Sigmoid colon (tissue), 4 donors: ENCODE results near the gene SARS2.

Experiments
- EP300 ChIP-seq, 4 donors: sonication (generic); formaldehyde crosslinking; IDR thresholded peaks; one replicate each; pipeline ENCODE4 v1.6.1; 2017; ENCODE audit warnings: antibody characterized with exemption in 4 of 4
- TF ChIP-seq, protein P1 (sequence below), 4 experiments: fragments of 450-650 bp in 3 of 4; fragments of 200-600 bp in 1 of 4; IDR thresholded peaks; one replicate each; pipeline ENCODE4 v1.5.1; 2016 to 2019; ENCODE audit warnings: antibody characterized with exemption in 4 of 4, mild to moderate bottlenecking in 3 of 4, moderate library complexity in 2 of 4

DNA sequence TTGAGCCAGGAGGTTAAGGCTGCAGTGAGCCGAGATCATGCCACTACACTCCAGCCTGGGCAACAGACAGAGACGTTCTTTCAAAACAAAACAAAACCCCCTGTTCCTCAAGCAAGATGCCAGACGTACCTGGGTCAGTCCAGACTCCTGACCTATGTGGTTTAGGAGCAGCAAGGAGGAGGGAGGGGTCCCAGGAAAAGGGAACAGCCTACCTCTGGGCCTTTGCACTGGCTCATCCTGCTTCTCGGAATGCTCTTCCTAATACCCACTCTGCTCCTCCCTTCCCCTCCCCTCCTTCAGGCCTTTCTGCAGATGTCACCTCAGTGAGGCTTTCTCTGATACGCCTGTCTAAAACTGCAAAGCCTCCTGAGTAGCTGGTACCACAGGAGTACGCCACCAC is 62.0 kb downstream of the SARS2 start:
- TF ChIP-seq, protein P1, sequence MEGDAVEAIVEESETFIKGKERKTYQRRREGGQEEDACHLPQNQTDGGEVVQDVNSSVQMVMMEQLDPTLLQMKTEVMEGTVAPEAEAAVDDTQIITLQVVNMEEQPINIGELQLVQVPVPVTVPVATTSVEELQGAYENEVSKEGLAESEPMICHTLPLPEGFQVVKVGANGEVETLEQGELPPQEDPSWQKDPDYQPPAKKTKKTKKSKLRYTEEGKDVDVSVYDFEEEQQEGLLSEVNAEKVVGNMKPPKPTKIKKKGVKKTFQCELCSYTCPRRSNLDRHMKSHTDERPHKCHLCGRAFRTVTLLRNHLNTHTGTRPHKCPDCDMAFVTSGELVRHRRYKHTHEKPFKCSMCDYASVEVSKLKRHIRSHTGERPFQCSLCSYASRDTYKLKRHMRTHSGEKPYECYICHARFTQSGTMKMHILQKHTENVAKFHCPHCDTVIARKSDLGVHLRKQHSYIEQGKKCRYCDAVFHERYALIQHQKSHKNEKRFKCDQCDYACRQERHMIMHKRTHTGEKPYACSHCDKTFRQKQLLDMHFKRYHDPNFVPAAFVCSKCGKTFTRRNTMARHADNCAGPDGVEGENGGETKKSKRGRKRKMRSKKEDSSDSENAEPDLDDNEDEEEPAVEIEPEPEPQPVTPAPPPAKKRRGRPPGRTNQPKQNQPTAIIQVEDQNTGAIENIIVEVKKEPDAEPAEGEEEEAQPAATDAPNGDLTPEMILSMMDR (IDR thresholded peaks at IDR 0.05) = no peak
- TF ChIP-seq EP300 (IDR thresholded peaks at IDR 0.05) = no peak
